ENCODE results near the gene C16orf89.
"Not testable (repeated sequence)": the region's sequence is repeated elsewhere in the genome, so short reads cannot be mapped to it uniquely, and the experiment has no call there.

The C16orf89 gene

DNA sequence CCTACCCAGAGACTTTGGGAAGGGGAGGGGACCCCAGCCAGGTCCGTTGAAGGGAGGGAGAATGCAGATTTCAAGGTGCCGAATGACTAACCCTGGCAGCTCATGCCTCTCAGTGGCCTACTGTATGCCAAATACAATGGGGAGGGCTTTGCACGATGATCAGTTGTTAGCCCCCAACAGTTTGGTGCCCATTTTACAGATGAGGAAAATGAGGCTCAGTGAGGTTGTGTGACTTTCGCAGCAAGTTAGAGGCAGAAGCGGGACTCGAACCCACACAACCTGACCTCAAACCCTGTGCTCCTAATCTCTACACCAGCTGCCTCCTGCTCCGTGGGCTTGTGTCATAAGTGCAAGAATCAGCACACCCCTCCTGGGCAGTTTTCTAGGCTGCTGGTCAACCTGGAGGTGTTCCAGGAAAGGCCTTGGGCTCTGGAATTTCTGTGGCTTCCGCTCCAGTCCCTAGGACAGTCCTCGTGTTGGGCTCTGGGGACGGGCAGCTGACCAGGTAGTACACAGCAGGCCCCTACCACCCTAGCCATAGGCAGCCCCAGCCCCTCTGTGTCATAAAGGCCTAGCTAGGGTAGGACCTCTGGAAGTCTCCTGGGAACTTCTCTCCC lies 20.1 kb downstream of the C16orf89 start:
- TF ChIP-seq, protein P1, sequence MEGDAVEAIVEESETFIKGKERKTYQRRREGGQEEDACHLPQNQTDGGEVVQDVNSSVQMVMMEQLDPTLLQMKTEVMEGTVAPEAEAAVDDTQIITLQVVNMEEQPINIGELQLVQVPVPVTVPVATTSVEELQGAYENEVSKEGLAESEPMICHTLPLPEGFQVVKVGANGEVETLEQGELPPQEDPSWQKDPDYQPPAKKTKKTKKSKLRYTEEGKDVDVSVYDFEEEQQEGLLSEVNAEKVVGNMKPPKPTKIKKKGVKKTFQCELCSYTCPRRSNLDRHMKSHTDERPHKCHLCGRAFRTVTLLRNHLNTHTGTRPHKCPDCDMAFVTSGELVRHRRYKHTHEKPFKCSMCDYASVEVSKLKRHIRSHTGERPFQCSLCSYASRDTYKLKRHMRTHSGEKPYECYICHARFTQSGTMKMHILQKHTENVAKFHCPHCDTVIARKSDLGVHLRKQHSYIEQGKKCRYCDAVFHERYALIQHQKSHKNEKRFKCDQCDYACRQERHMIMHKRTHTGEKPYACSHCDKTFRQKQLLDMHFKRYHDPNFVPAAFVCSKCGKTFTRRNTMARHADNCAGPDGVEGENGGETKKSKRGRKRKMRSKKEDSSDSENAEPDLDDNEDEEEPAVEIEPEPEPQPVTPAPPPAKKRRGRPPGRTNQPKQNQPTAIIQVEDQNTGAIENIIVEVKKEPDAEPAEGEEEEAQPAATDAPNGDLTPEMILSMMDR (IDR thresholded peaks at IDR 0.05; ENCODE audit: borderline replicate concordance, insufficient read depth, low read depth, low read length): no peak
- no peak overlapping the region for H3K4me3 ChIP-seq (ENCODE audit: low read depth, low read length)

DNA sequence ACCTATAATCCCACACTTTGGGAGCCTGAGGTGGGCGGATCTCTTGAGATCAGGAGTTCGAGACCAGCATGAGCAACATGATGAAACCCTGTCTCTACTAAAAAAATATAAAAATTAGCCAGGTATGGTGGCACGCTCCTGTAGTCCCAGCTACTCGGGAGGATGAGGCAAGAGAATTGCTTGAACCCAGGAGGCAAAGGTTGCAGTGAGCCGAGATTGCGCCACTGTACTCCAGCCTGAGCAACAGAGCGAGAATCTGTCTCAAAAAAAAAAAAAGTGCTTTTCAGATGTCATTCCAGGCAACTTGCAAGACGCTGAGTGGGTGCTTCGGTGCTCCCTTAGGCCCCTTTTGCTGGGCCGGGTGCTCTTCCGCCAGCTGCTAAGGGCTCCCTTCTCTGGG lies 21.2 kb downstream of the C16orf89 start:
- not testable (repeated sequence) for H3K4me3 ChIP-seq (ENCODE audit: low read depth, low read length)

DNA sequence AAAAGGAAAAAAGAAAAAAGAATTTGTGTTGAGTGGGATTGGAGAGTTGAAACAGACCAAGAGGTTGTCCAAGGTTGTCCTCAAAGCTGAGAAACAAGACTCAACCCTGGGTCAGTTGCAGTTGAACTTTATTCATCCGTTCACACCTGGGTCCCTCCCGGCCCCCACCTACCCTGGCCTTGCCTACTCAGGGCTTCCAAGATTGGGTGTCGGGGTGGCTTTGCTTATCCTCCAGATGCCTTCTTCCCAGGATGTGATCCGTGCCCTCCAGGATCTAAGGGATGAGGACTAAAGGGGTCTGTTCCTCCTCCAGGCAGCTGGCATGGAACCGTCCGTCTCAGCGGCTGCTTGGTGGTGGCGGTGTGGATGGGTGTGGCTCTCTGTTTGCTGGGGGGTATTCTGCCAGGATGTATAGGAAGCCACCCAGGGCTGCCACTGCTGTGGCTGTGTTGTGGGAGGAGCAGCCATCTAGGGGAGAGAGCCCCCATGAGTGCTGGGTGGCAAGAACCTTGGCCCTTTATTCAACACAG lies 21.7 kb downstream of the C16orf89 start:
- TF ChIP-seq, protein P1 (IDR thresholded peaks at IDR 0.05; ENCODE audit: borderline replicate concordance, insufficient read depth, low read depth, low read length): no peak
- no peak overlapping the region for H3K4me3 ChIP-seq (ENCODE audit: low read depth, low read length)

DNA sequence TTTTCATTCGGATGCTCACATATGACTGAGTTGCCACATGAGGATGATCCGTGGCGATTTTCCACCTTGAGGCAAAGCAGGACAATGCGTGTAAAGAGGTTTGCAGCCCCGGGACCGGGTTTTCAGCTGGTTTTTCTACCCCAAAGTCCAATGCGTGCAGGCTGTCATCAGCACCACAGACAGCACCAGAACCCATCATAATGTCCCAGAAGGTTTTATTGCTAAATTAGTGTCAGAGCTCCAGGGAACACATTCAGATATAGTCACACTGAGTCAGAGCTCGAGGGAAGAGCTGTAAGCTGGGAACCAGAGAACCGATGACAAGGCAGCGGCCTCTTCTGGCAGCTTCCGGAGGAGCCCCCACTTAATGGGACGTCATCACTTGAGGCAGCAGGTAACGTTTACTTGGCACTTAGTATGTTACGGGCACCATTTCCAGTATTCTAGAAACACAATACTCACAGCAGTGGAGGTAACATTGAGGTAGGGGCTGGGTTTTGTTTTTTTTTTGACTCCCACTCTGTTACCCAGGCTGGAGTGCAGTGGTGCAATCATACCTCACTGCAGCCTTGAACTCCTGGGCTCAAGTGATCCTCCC lies 23.1 kb downstream of the C16orf89 start:
- H3K4me3 ChIP-seq (ENCODE audit: low read depth, low read length): no peak overlapping the region
- TF ChIP-seq, protein P1 (IDR thresholded peaks at IDR 0.05; ENCODE audit: borderline replicate concordance, insufficient read depth, low read depth, low read length): no peak

DNA sequence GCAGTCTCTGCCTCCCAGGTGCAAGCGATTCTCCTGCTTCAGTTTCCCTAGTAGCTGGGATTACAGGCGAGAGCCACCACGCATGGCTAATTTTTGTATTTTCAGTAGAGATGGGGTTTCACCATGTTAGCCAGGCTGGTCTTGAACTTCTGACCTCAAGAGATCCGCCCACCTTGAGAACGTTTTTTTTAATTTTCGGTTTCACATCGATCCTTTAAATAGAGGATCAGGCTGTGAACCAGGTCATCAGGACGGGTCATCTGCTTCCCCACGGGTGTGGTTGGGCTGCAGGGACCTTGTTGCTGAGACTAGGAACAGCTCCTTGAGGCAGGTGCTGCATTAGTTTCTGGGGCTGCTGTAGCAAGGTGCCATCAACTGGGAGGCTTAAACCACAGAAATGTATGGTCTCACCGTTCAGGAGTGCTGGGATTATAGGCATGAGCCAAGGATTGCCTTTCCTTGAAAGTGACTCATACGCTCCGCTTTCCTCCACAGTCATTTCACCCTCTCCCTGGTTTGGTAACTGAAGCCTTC lies 24.1 kb downstream of the C16orf89 start:
- H3K4me3 ChIP-seq (ENCODE audit: low read depth, low read length): no peak overlapping the region
- TF ChIP-seq, protein P1 (IDR thresholded peaks at IDR 0.05; ENCODE audit: borderline replicate concordance, insufficient read depth, low read depth, low read length): no peak

DNA sequence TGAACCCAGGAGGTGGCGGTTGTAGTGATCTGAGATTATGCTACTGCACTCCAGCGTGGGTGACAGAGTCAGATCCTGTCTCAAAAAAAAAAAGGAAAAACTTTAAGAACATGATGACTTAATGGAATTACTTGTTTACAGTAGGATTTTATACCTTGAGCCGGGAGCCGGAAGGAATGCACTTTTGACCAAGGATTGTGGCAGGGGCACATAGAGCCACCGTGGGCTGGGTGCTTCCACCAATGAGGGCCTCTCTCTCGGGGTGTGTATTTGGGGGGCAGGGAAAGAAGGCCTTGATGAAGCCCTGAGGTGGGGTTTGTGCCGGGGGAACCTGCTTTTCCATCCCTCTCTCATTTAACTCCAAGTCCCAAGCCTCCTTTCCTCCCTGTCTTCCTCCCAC lies 25.3 kb downstream of the C16orf89 start:
- TF ChIP-seq, protein P1 (IDR thresholded peaks at IDR 0.05; ENCODE audit: borderline replicate concordance, insufficient read depth, low read depth, low read length): no peak
- no peak overlapping the region for H3K4me3 ChIP-seq (ENCODE audit: low read depth, low read length)

DNA sequence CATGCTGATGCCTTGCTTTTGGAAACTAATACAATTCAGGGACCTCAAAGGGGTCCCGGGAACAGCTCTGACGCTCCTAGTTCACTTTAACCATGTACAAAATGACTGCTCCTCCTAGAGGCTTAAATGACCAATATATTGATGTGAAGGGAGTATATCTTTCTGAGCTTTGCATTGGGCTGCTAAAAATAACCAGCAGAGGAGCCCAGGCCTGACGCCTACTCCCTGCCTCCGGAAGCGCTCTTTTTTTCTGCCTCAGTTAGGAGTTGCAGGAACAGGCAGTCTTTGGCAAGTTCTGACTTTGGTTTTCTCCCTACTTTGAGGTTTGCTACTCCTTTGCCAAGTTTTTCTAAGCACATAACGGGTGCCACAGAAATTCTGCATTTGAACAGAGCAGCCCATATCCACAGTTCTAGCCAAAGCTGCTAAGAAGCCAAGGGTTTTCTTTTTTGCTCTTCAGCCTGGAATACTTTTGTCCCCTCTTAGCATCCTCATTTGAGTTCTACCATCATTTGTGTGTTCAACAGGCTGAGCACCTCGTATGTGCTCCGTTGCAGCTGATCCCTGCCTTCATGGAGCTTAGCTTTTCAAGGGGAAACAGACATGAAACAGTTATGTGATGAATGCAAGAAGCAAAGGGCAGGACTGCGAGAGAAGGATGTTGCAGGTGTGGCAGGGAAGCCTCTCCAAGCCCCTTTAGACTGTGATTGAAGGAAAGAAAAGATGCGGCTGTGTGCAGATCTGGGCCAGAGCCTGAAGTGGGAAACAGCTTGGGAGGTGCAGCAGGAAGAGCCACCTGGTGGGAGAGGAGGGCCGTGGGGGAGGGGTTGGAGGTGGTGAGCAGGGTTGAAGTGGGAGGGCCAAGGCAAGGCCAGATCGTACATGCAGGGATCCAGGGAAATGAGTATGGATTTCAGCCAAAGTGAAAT lies 29.3 kb downstream of the C16orf89 start:
- TF ChIP-seq, protein P1 (IDR thresholded peaks at IDR 0.05; ENCODE audit: borderline replicate concordance, insufficient read depth, low read depth, low read length): no peak
- no peak overlapping the region for H3K4me3 ChIP-seq (ENCODE audit: low read depth, low read length)

Data from GM12875 (cell line).